Stromal cell of bone marrow (primary cell): ENCODE measurements around the gene COL21A1.
A peak's percentile ranks its signal among the peaks of the same experiment; 100 is the strongest.
"Not testable (repeated sequence)": the region's sequence is repeated elsewhere in the genome, so short reads cannot be mapped to it uniquely, and the experiment has no call there.

Experiments used
- DNase-seq: peaks from one replicate; pipeline ENCODE4 v3.0.0-alpha.2; 2012; ENCODE audit warnings: low read depth

The COL21A1 gene

GRCh38 chr6:56246881-56247653 lies at the start of gene COL21A1:
TSS of gene COL21A1 (minus strand) at chr6:56247580. CDS start at chr6:56182618, 64,962 bp downstream.
- no peak for DNase-seq

DNA sequence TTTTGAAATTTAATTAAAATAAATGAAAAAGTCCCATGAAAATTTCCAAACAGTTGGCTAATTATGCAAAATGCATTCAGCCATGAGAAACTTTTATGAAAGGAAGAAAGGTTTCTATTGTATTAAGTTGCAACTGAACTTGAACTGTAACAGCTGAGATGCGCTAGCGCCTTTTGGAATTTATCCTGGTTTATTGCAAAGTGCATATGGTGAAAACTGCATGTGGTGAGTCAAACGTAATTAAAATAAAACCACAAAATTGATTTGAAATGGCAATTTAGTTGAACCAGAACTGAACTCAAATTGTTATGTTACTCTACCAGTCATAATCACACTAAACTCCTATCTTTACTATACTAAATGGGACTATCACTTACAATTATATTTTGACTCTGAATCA lies 46.4 kb upstream of the COL21A1 start:
- DNase-seq: no peak

GRCh38 chr6:56292505-56293181 lies 45.3 kb upstream of the COL21A1 start:
- peak; percentile 53 for DNase-seq

- no peak for DNase-seq
These were observed 44.0 kb upstream of the COL21A1 start for GRCh38 chr6:56291302-56291917.

DNA sequence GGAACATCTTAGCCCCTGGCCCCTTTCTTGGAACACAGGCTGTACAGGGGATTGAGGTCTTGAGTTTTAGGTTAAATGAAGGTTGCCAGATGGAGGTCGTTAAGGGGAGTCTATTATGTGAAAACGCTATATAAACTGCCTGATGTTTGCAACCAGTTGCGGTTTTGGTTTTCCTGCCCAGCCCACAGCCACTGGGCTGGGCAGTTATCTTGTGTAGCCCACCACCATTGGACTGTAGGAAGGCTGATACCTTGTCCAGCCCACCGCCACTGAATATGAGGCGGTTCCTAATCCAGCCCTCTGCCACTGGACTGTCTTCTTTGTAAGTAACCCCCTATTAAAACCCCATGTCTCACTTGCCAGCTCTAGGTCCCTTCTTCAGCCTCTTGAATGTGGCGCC lies 42.3 kb upstream of the COL21A1 start:
- no peak for DNase-seq

- no peak for DNase-seq
These were observed 41.0 kb upstream of the COL21A1 start for GRCh38 chr6:56288347-56288746.

DNA sequence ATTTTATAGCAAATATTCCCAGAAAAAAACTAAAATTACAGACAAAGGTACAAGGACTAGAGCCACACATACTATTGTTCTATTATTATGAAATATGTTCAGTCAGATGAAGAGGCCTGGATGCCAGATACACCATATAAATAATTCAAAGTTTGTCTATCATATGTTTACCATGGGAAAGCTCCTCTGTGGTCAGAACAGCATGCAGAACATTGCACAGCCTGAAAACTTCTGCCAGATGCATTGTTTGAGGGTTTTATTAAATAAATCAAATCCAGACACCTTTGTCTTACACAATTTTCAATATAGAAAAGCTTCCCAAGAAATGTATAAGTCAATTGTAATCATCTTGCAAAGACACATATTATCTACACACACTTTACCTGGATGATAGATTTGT lies 35.0 kb upstream of the COL21A1 start:
- DNase-seq: no peak

- DNase-seq: no peak
These were observed 32.7 kb upstream of the COL21A1 start for GRCh38 chr6:56280126-56280525.

GRCh38 chr6:56279331-56280080 lies 32.1 kb upstream of the COL21A1 start:
- DNase-seq: no peak

GRCh38 chr6:56278171-56278591 lies 30.8 kb upstream of the COL21A1 start:
- DNase-seq: no peak

GRCh38 chr6:56270812-56271441 lies 23.5 kb upstream of the COL21A1 start:
- DNase-seq: no peak

- no peak for DNase-seq
These were observed 20.9 kb upstream of the COL21A1 start for GRCh38 chr6:56268266-56268665.

- DNase-seq: no peak
These were observed 18.6 kb upstream of the COL21A1 start for GRCh38 chr6:56266011-56266410.

DNA sequence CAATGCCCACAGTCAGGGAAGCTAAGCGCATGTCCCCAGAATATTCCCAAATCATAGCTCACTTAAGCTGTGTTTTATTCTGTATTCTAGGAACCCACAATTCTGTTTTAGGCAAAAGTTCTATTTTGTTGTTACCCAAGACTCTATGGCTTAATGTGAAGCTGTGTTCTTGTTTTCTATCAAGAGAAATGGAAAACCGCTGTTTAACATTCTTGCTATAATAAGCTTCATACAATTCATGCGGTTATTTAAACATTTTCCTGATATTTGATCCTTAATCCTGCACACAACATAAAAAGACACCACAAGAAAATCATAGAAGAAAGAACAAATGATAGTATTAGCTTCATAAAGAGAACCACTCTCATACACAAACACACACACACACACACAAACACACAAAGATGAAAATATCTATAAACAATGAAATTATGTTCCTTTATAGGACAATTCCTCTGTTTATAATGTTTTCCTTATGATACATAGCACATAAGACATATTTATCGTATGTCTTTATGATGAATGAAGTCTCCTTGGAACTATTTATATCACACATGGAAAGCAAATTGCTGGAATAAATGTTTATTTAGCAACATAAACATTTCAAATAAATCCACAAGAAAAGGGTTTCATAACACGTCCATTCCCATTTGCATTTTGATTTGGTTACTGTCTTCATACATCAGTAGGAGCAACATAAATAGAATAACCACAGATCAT lies 16.4 kb upstream of the COL21A1 start:
- no peak for DNase-seq

DNA sequence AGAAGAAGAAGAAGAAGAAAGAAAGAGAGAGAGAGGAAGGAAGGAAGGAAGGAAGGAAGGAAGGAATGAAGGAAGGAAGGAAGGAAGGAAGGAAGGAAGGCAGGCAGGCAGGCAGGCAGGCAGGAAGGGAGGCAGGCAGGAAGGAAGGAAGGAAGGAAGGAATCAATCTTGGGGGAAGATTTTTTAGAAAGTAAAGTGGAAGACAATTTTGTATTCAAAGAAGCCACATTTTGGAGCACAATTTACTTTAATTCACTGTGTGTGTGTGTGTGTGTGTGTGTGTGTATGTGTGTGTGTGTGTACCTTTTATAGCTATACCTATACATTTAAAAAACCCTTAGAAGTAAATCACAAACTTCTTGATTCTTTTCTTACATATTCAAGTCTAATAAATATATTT lies 13.2 kb upstream of the COL21A1 start:
- DNase-seq: not testable (repeated sequence)

GRCh38 chr6:56259234-56260077 lies 12.1 kb upstream of the COL21A1 start:
- no peak for DNase-seq

DNA sequence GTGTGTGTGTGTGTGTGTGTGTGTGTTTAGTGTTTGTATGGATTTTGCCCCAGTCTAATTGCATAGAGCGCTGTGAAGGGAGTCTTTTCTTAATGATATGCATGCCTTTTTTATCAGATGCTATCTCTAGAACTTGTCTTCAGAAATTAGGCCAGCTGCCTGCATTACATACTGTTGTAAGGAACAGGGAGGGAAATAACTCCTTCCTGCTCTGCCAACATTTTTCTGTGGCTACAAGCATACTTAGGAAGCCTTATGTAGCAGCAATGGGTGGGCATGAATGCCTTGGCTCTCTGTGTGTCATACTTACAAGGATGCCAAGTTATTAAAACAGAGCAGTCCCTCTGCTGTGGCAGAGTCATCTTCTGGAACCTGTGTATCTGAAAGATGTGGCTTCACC lies 8.0 kb upstream of the COL21A1 start:
- DNase-seq: no peak

GRCh38 chr6:56250266-56250665 lies 2.9 kb upstream of the COL21A1 start:
- no peak for DNase-seq

DNA sequence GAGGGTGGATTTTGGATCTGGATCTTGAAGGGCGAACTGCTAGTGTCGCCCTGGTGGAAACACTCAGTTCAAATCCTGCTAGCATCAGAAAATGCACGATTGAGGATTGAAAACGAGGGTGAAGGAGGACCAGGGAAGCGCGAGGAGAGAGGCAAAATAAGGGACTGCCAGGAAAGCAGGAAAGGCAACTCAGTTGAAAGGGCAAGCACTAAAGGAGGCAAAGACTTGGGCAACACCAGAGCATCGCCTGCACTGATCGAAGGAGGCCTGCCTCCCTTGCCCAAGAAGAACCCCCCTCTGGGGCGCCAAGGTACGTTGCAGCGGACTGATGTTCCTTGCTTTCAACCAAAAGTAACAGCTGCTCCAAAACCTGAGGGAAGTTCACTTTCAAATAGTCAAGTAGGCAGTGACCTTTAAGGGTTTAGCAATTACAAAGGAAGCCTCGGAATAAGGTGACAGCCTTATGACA lies 308 bp upstream of the COL21A1 start:
- no peak for DNase-seq

DNA sequence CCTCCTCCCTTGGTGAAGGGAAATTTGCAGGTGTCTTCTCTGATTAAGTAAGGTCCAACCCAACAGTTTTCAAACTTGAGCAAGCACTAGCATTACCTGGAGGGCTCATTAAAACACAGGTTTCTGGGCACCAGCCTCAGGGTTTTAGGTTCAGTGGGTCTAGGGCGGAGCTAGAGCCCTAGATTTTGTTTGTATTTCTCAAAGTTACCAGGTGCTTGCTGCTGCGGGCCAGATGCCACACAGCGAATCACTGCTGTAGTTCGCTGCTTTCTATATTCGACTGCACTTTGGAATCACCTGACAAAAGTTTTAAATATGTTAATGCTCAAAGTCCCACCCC lies 869 bp downstream of the COL21A1 start:
- no peak for DNase-seq
